Pancreas (tissue), 10 donors: ENCODE results near the gene SBK3. TPM values are rescaled to one million over a fixed set of nuclear protein-coding genes. Genes with fewer than 3 reads are reported as not detected.

ENCODE experiments used
- ATAC-seq, 4 donors: fragments of 200-7000 bp; cut with Tn5 transposase; one replicate each; pipeline versions ENCODE4 v1.8.0 to v1.9.1; 2020; ENCODE audit warnings: mild to moderate bottlenecking in 4 of 4, moderate library complexity in 4 of 4
- DNase-seq, 6 donors: peaks; one replicate each; pipeline ENCODE4 v3.0.0-alpha.2; 2020
- FAIRE-seq: peaks from 2 replicates; lab custom pipeline; 2012; peaks lifted over from hg19 to GRCh38; lab: Jason Lieb, UNC
- H3K27ac ChIP-seq, 4 donors: fragments of 200-600 bp; sonication (generic); 1 replicate in 3 of 4; 2 replicates in 1 of 4; pipeline versions ENCODE4 v1.5.0 to v1.8.0; 2020
- H3K27me3 ChIP-seq, 4 donors: fragments of 200-600 bp; one replicate each; pipeline ENCODE4 v1.8.0; 2021
- H3K36me3 ChIP-seq, 3 donors: fragments of 200-600 bp; sonication (generic) in 1 of 3; one replicate each; pipeline versions ENCODE4 v1.5.0 to v1.8.0; 2020 to 2021
- H3K4me1 ChIP-seq, 3 donors: fragments of 200-600 bp; one replicate each; pipeline ENCODE4 v1.8.0; 2021
- H3K4me3 ChIP-seq, 4 donors: fragments of 200-600 bp; sonication (generic) in 2 of 4; one replicate each; pipeline versions ENCODE4 v1.5.0 to v1.8.0; 2020 to 2021
- H3K9me3 ChIP-seq, 4 donors: fragments of 200-600 bp; one replicate each; pipeline ENCODE4 v1.8.0; 2021
- WGBS, 2 donors: extraction: QIAGEN DNeasy Blood & Tissue Kit; methylation state at CpG; one replicate each; pipeline ENCODE4 v1.1.7; 2013; 5-methylcytosine and 5-hydroxymethylcytosine counted together
- intact Hi-C, 3 donors: fragments of 100-400 bp; cut with DNase I; formaldehyde crosslinking; loops; one replicate each; pipeline versions ENCODE4 v1.11.1 to v1.14.2; 2022
- polyA plus RNA-seq, 2 donors: library from polyadenylated mRNA; stranded (reverse); fragments of 200-250 nt; gene quantifications; one replicate each; pipeline ENCODE4 v1.2.3, GENCODE V29; 2013
- total RNA-seq, 6 donors: library from RNA; stranded (reverse); fragmentation: NEBNext Ultra II Directional in 4 of 6; extraction: Animal tissue kit (Norgen Biotek cat#: 25700) in 4 of 6; gene quantifications; one replicate each; pipeline versions ENCODE4 v1.2.1 to v1.2.4, GENCODE V29; 2021 to 2023
- TF ChIP-seq, protein P1 (sequence below), 4 donors: fragments of 200-600 bp; sonication (generic) in 3 of 4; IDR thresholded peaks; one replicate each; pipeline versions ENCODE4 v1.5.0 to v1.8.0; 2021; ENCODE audit warnings: antibody characterized with exemption in 4 of 4
- donor health status: healthy with polysubstance abuse.
- donor health status: DM: no; HTN: no; CAD: no; lungs with moderate emphysema.
- donor health status: DM: no; HTN: no; CAD: no.
- donor health status: control.
- donor health status: control.
- donor health status: Bipolar disorder and iron deficiency.
- donor health status: DM: yes; HTN: yes; CAD: no.
- donor health status: DM: no; HTN: no; CAD: no.
- donor health status: DM: no; HTN: no; CAD: no.
- donor health status: DM: yes; HTN: yes; CAD: no.

The SBK3 gene
- total and polyA plus RNA-seq, 8 donors: 0.11 to 0.28 (median 0.18) TPM; not detected in 4

DNA sequence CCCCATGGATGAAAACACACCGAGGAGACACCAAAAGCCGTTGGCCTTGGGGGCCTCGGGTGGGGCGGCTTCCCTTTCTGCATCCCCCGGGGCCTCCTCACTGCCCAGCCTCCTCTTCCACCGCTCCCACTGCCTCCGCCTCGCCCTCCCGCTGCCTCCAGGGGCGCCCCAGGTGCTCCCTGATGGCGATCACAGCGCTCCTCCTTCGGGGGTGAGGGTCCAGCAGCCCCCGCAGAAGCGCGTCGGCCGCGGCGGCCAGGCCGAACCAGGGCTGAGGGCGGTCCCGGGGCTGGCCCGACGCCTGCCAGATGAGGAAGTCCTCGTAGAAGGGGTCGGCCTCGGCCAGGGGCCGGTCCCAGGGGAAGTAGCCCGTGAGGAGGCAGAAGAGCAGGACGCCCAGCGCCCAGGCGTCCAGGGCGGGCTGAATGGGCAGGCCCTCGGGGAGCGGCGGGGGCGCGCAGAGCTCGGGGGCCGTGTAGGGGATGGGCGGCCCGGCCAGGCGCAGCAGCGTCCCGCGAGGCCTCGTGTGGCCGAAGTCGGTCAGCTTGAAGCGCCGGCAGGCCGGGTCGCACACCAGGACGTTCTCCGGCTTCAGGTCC lies 15.6 kb downstream of the SBK3 start:
- TF ChIP-seq, protein P1, sequence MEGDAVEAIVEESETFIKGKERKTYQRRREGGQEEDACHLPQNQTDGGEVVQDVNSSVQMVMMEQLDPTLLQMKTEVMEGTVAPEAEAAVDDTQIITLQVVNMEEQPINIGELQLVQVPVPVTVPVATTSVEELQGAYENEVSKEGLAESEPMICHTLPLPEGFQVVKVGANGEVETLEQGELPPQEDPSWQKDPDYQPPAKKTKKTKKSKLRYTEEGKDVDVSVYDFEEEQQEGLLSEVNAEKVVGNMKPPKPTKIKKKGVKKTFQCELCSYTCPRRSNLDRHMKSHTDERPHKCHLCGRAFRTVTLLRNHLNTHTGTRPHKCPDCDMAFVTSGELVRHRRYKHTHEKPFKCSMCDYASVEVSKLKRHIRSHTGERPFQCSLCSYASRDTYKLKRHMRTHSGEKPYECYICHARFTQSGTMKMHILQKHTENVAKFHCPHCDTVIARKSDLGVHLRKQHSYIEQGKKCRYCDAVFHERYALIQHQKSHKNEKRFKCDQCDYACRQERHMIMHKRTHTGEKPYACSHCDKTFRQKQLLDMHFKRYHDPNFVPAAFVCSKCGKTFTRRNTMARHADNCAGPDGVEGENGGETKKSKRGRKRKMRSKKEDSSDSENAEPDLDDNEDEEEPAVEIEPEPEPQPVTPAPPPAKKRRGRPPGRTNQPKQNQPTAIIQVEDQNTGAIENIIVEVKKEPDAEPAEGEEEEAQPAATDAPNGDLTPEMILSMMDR (IDR thresholded peaks at IDR 0.05): no peak
- no peak for ATAC-seq
- Histone ChIP-seq H3K27ac (no peak overlapping the region), H3K9me3 (no peaks in the 10 kb centered on the region), H3K4me1 (peaks cover 0 to 5% (median 0%) of the 10 kb centered on the region in 3 donors), H3K4me3 (no peak overlapping the region), H3K36me3 (no peaks in the 10 kb centered on the region), H3K27me3 (no peaks in the 10 kb centered on the region)
- WGBS, 2 donors: 79 to 83% methylated on average over 42 to 56 of the region's 56 CpGs
- no peak for FAIRE-seq
- intact Hi-C loops: no loop called here
- DNase-seq: no peak

DNA sequence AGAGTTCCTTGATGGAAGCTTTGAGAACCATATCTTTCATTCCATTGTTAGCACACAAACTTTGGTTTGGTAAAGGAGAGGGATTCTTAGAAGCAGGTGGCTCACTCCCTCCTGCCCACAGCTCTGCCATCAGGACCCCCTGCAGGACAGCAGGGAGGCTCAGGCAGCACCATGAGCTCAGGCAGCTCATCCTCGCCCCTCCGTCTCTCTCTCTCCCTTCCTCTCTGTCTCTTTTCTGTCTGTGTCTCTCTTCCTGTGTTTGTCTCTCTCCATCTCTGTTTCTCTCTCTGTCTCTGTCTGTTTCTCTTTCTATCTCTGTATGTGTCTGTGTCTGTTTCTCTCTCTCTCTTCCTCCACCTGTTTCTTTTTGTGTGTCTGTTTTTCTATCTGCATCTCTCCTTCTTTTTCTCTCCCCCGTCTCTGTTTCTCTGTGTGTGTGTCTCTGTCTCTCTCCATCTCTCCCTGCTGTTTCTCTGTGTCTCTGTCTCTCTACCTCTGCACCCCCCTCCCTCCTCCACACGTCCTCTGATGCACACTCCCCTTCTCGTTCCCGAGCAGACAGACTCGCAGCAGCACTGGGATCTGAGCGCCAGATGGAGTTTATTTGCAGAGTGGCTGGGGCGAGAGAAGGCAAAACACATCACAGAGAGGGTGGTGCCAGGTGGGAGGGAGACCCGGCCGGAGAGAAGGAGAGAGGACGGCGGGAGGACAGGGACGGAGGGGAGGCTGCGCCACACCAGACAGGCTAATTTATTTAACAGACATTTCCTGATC lies 17.1 kb downstream of the SBK3 start:
- peaks cover 0 to 5% (median 0%) of the 10 kb centered on the region in 3 donors for H3K4me1 ChIP-seq
- no peak for DNase-seq
- H3K4me3 ChIP-seq: no peak overlapping the region
- H3K27ac ChIP-seq: no peak overlapping the region
- intact Hi-C loops: no loop called here
- TF ChIP-seq, protein P1 (IDR thresholded peaks at IDR 0.05): no peak
- no peaks in the 10 kb centered on the region for H3K36me3 ChIP-seq
- H3K9me3 ChIP-seq: no peaks in the 10 kb centered on the region
- ATAC-seq: peak in 3 of 4 donors; percentile 29 to 72 (median 72)
- FAIRE-seq: no peak
- 23 to 24% methylated on average over 15 of the region's 15 CpGs for WGBS, 2 donors
- no peaks in the 10 kb centered on the region for H3K27me3 ChIP-seq

DNA sequence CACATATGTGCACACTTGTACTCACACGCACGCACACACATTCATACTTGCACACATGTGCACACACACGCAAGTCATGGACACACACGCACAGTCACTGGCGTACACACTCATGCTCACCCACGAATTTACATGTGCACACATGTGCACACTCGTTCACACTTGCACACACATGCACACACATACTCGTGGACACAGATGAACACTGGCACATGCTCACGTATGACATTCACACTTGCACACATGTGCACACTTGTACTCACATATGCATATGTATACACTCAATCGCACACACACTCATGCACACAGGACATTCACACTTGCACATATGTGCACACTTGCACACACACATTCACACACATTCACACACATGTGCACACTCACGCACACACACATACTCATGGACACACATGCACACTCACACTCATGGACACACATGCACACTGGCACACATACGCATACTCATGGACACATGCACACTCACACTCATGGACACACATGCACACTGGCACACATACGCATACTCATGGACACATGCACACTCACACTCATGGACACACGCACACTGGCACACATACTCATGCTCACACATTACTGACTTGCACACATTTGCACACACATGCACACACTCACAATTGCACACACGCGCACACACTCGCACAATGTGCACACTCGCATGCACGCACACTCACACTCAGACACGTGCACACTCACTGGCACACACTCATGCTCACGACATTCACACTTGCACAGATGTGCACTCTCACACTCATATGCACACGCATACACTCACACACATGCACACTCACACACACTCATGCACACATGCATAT lies 17.9 kb downstream of the SBK3 start:
- intact Hi-C loops: no loop called here
- Histone ChIP-seq H3K4me3 (no peak overlapping the region), H3K27me3 (no peaks in the 10 kb centered on the region), H3K36me3 (no peaks in the 10 kb centered on the region), H3K27ac (no peak overlapping the region), H3K9me3 (no peaks in the 10 kb centered on the region), H3K4me1 (peaks cover 0 to 5% (median 0%) of the 10 kb centered on the region in 3 donors)
- 66 to 80% methylated on average over 22 of the region's 22 CpGs for WGBS, 2 donors
- FAIRE-seq (no peak), DNase-seq (no peak), ATAC-seq (no peak)
- TF ChIP-seq, protein P1 (IDR thresholded peaks at IDR 0.05): no peak

DNA sequence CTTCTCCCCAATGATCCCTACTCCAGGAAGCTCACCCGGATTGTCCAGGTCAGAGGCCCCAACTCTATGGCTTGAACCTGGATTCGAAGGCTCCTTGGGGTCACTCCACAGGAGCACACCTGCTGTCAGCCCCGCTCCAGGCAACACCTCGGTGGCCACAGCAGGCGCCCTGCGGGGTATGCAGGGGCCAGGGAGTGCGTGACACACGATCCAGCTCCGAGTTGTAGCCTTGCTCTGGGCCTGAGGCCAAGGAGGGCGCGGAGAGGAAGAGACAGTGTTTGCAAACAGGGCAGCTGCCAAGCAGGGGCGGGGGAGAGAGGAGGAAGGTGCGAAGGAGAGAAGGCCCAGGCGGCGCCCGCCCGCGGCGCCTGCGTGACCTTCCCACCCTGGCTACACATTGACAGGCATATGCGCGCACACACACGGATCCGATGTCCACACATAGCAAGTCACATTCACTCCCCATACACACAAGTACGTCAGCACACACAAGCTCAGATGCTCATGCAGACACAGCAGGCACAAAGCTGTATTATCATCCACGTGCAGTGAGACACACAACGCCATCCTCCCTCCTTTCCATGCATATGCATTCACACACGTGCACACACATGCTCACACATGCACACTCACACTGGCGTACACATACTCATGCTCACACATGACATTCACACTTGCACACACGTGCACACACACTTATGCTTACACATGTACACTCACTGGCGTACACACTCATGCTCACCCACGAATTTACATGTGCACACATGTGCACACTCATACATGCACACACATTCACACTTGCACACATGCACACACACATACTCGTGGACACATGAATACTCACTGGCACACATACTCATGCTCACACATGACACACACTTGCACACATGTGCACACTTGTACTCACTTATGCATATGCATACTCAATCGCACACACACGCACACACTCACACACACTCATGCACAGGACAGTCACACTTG lies 18.8 kb downstream of the SBK3 start:
- DNase-seq: peak; percentile 57 to 85 (median 72)
- intact Hi-C loops: no loop called here
- H3K36me3 ChIP-seq: no peaks in the 10 kb centered on the region
- TF ChIP-seq, protein P1 (IDR thresholded peaks at IDR 0.05): no peak
- no peaks in the 10 kb centered on the region for H3K9me3 ChIP-seq
- H3K4me1 ChIP-seq: peaks cover 0 to 5% (median 0%) of the 10 kb centered on the region in 3 donors
- no peak overlapping the region for H3K4me3 ChIP-seq
- 19 to 20% methylated on average over 35 of the region's 35 CpGs for WGBS, 2 donors
- no peaks in the 10 kb centered on the region for H3K27me3 ChIP-seq
- FAIRE-seq: no peak
- H3K27ac ChIP-seq: no peak overlapping the region
- peak; percentile 61 to 86 (median 83) for ATAC-seq
